HEK293T (cell line): Measurements from ENCODE around the gene HAUS1.
"Not testable (repeated sequence)": the region's sequence is repeated elsewhere in the genome, so short reads cannot be mapped to it uniquely, and the experiment has no call there.

Experiments used
- CTCF ChIA-PET: fragments of 350-600 bp; formaldehyde crosslinking; extraction: SDS; loops from one replicate; lab custom pipeline; 2021; ENCODE audit warnings: antibody characterized with exemption, inconsistent platforms; lab: Yijun Ruan, JAX
- POLR2A ChIA-PET: fragments of 350-600 bp; formaldehyde crosslinking; extraction: SDS; loops from one replicate; lab custom pipeline; 2020; ENCODE audit warnings: antibody characterized with exemption, inconsistent platforms; lab: Yijun Ruan, JAX
- DNase-seq: peaks from one replicate; pipeline ENCODE4 v3.0.0; 2012; ENCODE audit warnings: mixed read lengths; ENCODE audit errors: extremely low spot score
- ARNT ChIP-seq: fragments of 450-650 bp; IDR thresholded peaks from 2 replicates; pipeline ENCODE4 v1.6.1; 2017; ENCODE audit warnings: mild to moderate bottlenecking
- BHLHE40 ChIP-seq: fragments of 450-650 bp; IDR thresholded peaks from 2 replicates; pipeline ENCODE4 v1.6.1; 2016; ENCODE audit warnings: mild to moderate bottlenecking, moderate library complexity, borderline replicate concordance
- CTBP1 ChIP-seq: fragments of 450-650 bp; IDR thresholded peaks from 2 replicates; pipeline ENCODE4 v1.6.1; 2016; ENCODE audit warnings: borderline replicate concordance
- ELF4 ChIP-seq: fragments of 450-650 bp; IDR thresholded peaks from 2 replicates; pipeline ENCODE4 v1.6.1; 2017; ENCODE audit warnings: antibody characterized with exemption
- FOXA1 ChIP-seq: fragments of 450-650 bp; IDR thresholded peaks from 2 replicates; pipeline ENCODE4 v1.6.1; 2016; ENCODE audit warnings: mild to moderate bottlenecking
- FOXK2 ChIP-seq: fragments of 450-650 bp; IDR thresholded peaks from 2 replicates; pipeline ENCODE4 v1.6.1; 2016; ENCODE audit warnings: mild to moderate bottlenecking
- FOXM1 ChIP-seq: fragments of 450-650 bp; IDR thresholded peaks from 2 replicates; pipeline ENCODE4 v1.6.1; 2017; ENCODE audit warnings: mild to moderate bottlenecking, borderline replicate concordance
- HDGF ChIP-seq: fragments of 450-650 bp; IDR thresholded peaks from 2 replicates; pipeline ENCODE4 v1.6.1; 2017; ENCODE audit warnings: antibody characterized with exemption, borderline replicate concordance
- L3MBTL2 ChIP-seq: fragments of 450-650 bp; conservative IDR thresholded peaks from 2 replicates; pipeline ENCODE4 v1.6.1; 2016; ENCODE audit warnings: mild to moderate bottlenecking
- LEF1 ChIP-seq: fragments of 450-650 bp; IDR thresholded peaks from 2 replicates; pipeline ENCODE4 v1.6.1; 2017; ENCODE audit warnings: mild to moderate bottlenecking, borderline replicate concordance
- NFRKB ChIP-seq: fragments of 450-650 bp; IDR thresholded peaks from 2 replicates; pipeline ENCODE4 v1.6.1; 2016; ENCODE audit warnings: mild to moderate bottlenecking, moderate library complexity
- SP1 ChIP-seq: fragments of 450-650 bp; IDR thresholded peaks from 2 replicates; pipeline ENCODE4 v1.6.1; 2017
- SUZ12 ChIP-seq: fragments of 450-650 bp; IDR thresholded peaks from 2 replicates; pipeline ENCODE4 v1.6.1; 2016; ENCODE audit warnings: mild to moderate bottlenecking
- TARDBP ChIP-seq: fragments of 450-650 bp; IDR thresholded peaks from 2 replicates; pipeline ENCODE4 v1.6.1; 2016
- ZNF384 ChIP-seq: fragments of 450-650 bp; IDR thresholded peaks from 2 replicates; pipeline ENCODE4 v1.6.1; 2016
- TF ChIP-seq, protein P1 (sequence below): fragments of 450-650 bp; IDR thresholded peaks from 2 replicates; pipeline ENCODE4 v1.6.1; 2016

HAUS1 gene

GRCh38 chr18:46160050-46160798 is 56.0 kb downstream of the HAUS1 start:
- ChIA-PET CTCF (no interaction called here), POLR2A (no interaction called here)
- TF ChIP-seq ZNF384, result no peak
- no peak for TF ChIP-seq ELF4
- TF ChIP-seq, protein P1, sequence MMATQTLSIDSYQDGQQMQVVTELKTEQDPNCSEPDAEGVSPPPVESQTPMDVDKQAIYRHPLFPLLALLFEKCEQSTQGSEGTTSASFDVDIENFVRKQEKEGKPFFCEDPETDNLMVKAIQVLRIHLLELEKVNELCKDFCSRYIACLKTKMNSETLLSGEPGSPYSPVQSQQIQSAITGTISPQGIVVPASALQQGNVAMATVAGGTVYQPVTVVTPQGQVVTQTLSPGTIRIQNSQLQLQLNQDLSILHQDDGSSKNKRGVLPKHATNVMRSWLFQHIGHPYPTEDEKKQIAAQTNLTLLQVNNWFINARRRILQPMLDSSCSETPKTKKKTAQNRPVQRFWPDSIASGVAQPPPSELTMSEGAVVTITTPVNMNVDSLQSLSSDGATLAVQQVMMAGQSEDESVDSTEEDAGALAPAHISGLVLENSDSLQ, result no peak
- no peak for TF ChIP-seq SP1
- TF ChIP-seq LEF1, result no peak
- no peak for TF ChIP-seq NFRKB
- DNase-seq, result no peak

- CTCF ChIA-PET, DNase-seq: not testable (repeated sequence)
- POLR2A ChIA-PET, result interaction anchor here (2.3 kb wide), 1 partner anchor 12 kb away, joined by 7 read pairs; a partner anchor contains a TSS
Observed at GRCh38 chr18:46160840-46161239, 56.7 kb downstream of the HAUS1 start.

- ChIA-PET POLR2A (interaction anchor here (2.3 kb wide), 1 partner anchor 11 kb away, joined by 7 read pairs; a partner anchor contains a TSS), CTCF (no interaction called here)
- no peak for TF ChIP-seq ELF4
- TF ChIP-seq ARNT, result no peak
- TF ChIP-seq HDGF, result no peak
- TF ChIP-seq FOXK2, result no peak
- TF ChIP-seq LEF1, result no peak
- no peak for TF ChIP-seq TARDBP
- TF ChIP-seq NFRKB, result no peak
- no peak for TF ChIP-seq SP1
- TF ChIP-seq L3MBTL2, result no peak
- TF ChIP-seq BHLHE40, result no peak
- no peak for TF ChIP-seq FOXM1
- no peak for TF ChIP-seq FOXA1
- TF ChIP-seq CTBP1, result no peak
- TF ChIP-seq, protein P1, result no peak
- TF ChIP-seq SUZ12, result no peak
- no peak for TF ChIP-seq ZNF384
- no peak for DNase-seq
Observed at GRCh38 chr18:46161703-46162396, 57.7 kb downstream of the HAUS1 start.

DNA sequence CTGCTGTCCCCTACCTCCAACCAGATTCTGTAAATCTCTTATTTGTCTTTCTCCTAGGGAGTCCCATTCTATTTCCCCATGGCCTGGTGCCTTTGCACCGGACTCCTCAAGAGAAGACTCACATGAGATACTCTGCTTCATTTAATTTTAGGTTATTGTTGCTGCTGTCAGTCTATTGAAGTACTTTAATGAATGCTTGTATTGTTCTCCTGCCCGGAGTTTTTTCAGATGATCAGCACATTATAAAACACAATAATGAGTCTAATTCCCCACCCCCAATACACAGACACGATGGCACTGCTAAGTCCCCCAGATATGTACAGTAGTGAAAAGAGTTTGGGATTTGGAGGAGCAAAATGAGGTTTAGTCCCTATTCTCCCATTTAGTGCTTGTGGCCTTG is 58.9 kb downstream of the HAUS1 start:
- no peak for TF ChIP-seq SUZ12
- TF ChIP-seq BHLHE40, result no peak
- TF ChIP-seq FOXA1, result no peak
- no peak for TF ChIP-seq ELF4
- TF ChIP-seq, protein P1, result no peak
- no peak for TF ChIP-seq HDGF
- TF ChIP-seq TARDBP, result no peak
- no peak for TF ChIP-seq FOXK2
- TF ChIP-seq FOXM1, result no peak
- TF ChIP-seq ARNT, result no peak
- TF ChIP-seq CTBP1, result no peak
- no peak for DNase-seq
- ChIA-PET CTCF (no interaction called here), POLR2A (interaction anchor here (2.3 kb wide), 1 partner anchor 10 kb away, joined by 7 read pairs; a partner anchor contains a TSS)

DNA sequence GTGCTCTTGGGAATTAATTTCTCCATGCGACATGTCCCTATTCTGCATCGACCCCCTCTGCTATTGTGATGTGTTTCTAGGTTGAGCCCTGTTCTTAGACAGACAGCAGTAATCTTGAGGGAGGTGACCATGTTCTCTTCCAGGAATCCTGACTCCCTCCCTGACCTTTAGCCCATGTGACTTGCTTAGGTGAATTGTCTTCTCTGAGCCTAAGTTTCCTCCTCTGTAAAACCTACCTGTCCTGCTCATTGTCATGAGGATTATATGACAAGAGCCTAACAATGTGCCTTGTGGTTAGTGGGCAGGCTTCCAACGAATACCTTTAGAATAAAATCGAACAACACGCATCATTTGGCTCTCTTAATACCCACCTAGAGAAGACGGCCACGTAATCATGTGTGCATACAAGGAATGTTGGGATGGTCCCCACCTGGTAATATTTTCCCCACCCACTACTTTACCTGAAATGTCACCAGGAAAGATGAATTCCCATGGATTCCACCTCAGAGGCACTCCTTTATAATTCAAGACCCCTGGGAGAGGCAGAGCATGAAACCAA is 59.8 kb downstream of the HAUS1 start:
- ChIA-PET POLR2A (no interaction called here), CTCF (interaction anchor here (1.2 kb wide), 1 partner anchor 9 kb away, joined by 3 read pairs; a partner anchor contains a TSS)
- DNase-seq, result no peak
- no peak for TF ChIP-seq CTBP1
- no peak for TF ChIP-seq LEF1
- TF ChIP-seq ARNT, result no peak
- no peak for TF ChIP-seq ELF4
- TF ChIP-seq NFRKB, result no peak
- no peak for TF ChIP-seq ZNF384
- TF ChIP-seq FOXA1, result no peak
- TF ChIP-seq TARDBP, result no peak

GRCh38 chr18:46164502-46164901 is 60.3 kb downstream of the HAUS1 start:
- CTCF ChIA-PET, result interaction anchor here (1.2 kb wide), 1 partner anchor 9 kb away, joined by 3 read pairs; a partner anchor contains a TSS
- DNase-seq, POLR2A ChIA-PET: not testable (repeated sequence)
